H4 (cell line): Measurements from ENCODE around the gene CERK. TPM values are rescaled to one million over a fixed set of nuclear protein-coding genes. Genes with fewer than 3 reads are reported as not detected.
A peak's percentile ranks its signal among the peaks of the same experiment; 100 is the strongest.

Source experiments
- DNase-seq: peaks from one replicate; pipeline ENCODE4 v3.0.0-alpha.2; 2015; ENCODE audit warnings: low spot score
- total RNA-seq: library from RNA; depleted of rRNA; stranded (reverse); fragments of >200 nt; shearing (Covaris generic); gene quantifications from 2 replicates; pipeline ENCODE4 v1.2.3, GENCODE V29; 2014

The CERK gene
- total RNA-seq, 1 experiment from 2014 or later = 16.9 TPM

DNA sequence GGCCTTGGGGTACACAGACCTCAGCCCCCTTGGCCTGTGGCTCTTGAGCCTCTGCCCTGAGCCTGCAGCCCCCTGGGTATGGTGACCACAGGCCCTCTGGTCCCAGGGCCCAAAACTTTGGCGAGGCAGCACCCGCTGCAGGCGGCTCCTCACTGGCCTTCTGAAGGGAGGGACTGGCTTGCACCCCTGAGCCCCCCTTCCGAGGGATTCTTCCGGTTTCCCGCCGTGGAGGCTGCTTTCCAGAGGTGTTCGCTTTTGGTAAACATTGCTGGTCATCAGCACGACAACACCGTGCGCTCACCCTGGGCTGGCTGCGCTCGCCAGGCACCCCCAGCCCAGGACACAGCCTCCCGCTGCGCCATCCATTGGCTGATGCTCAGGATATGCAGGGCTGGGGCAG, 75.8 kb downstream of the CERK start:
- DNase-seq = no peak

- DNase-seq = peak; percentile 43
These were observed 76.7 kb downstream of the CERK start for GRCh38 chr22:46661221-46661851.

DNA sequence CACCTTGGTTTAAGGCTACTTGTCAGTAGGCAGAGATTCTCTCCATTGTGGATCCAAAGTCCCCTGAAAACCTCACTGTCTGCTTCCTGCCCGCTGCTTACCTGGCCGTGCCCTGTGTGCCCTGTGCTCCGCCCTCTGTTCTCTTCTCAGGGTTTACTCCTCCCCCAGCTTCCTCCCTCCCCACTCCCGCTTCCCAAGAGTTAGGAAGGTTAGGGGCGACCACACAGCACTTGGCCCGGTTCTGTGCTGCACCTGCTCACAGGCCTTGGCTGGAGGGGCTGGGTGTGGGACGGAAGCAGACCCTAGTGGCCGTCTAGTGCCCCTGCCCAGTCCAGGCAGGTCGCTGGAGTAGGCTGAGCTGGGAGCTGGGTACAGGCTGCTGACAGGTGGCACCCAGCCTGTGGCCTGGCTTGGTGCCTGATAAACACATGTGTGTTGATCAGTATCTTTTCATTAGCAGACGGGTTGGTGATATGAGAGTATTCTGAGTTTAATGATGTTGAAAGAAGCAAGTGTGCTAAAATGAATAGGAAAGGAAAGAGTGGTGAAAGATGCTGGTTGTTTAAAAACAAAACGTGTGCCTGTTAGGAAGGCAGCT, 77.3 kb downstream of the CERK start:
- no peak for DNase-seq

DNA sequence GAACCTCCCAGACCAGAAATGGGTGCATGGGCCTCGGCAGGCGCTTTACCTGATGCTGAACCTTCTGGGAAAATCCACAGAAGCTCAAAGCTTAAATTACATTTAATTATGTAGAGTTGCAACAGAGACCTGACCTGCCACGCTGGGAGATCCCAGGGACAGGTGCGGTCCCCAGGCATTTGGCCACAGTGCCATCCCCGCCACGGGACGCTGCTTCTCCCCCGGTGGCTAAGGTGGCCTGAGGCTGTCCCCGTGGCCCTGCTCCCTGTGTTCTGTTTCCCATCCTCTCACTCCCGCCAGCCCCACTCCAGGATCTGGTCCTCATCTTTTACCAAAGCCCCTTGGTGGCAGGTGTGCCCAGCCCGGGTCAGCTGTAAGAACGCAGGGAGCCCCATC, 78.3 kb downstream of the CERK start:
- no peak for DNase-seq

- DNase-seq = no peak
These were observed 78.8 kb downstream of the CERK start for GRCh38 chr22:46659059-46659790.

DNA sequence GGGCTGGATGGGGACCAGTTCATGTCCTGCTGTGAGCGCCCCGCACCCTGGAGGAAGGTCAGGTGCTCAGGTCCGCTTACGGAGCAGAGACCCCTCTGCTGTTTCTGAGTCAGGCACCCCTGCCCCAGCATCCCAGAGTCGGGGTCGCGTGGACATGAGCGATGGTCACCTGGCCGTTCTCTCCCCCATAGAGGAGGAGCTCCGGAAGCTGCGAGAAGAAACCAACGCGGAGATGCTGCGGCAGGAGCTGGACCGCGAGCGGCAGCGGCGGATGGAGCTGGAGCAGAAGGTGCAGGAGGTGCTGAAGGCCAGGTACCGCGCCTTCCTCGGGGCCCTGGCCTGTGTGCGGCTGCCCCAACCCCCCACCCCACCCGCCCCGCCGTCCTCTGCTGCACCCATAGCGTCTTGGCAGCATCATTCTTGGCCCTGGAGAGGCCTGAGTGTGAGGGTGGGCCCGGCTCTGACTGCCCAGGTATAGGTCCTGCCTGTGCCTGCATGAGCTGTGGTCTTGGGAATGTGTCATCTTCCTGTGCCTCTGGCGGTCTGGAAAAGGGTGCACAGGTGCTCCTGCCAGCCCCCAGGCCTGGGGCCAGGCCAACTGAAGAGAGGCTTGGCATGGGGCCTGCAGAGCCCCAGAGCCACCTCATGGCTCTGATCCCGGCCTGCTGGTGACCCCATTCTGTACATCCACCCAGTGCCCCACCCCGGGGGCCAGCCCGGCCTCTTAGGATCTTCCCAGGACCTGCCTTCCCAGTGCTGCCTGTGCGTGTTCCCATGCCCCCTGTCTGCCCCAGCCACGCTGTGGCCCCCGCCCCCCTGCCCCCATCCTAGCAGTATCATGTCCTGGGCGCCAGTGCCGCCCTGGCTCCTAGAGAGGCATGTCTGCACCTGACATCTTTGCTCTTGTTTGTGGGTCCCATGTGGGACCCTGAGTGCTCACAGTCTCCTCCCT, 79.8 kb downstream of the CERK start:
- no peak for DNase-seq

- no peak for DNase-seq
These were observed 80.4 kb downstream of the CERK start for GRCh38 chr22:46657655-46657953.

- no peak for DNase-seq
These were observed 81.0 kb downstream of the CERK start for GRCh38 chr22:46656856-46657654.

DNA sequence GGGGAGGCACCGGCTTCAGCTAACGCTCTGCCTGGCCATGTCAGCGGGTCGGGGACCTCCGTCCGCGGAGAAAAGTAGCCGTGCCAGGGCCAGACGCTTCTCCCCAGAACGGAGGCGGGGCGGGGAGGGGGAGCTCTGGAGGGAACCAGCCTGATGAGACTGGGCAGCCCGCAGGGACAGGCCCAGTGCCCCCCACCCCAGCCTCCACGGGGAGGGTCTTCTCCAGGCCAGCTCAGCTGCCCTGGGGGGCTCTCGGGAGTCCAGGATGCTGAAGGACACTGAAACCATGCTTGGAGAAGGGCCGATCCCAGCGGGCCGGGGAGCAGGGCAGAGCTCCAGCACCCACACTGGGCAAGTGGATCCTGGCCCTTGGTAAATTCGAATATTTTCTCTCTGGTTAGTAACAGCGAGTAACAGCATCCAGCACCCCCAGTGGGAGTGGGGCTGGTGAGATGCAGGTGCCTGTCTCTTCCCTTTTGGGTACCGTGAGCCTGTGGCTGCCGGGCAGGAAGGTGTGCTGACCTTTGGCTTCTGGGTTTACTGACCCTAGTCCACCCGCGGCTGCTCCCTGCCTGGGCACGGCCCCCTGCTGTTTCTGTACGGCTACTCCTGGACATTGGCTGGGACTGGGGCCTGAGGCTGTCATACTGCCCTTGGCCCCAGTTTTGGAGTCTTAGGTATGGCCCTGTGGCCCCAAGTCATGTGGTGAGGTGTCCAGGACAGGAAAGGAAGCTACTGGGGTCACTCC, 82.0 kb downstream of the CERK start:
- DNase-seq = no peak

DNA sequence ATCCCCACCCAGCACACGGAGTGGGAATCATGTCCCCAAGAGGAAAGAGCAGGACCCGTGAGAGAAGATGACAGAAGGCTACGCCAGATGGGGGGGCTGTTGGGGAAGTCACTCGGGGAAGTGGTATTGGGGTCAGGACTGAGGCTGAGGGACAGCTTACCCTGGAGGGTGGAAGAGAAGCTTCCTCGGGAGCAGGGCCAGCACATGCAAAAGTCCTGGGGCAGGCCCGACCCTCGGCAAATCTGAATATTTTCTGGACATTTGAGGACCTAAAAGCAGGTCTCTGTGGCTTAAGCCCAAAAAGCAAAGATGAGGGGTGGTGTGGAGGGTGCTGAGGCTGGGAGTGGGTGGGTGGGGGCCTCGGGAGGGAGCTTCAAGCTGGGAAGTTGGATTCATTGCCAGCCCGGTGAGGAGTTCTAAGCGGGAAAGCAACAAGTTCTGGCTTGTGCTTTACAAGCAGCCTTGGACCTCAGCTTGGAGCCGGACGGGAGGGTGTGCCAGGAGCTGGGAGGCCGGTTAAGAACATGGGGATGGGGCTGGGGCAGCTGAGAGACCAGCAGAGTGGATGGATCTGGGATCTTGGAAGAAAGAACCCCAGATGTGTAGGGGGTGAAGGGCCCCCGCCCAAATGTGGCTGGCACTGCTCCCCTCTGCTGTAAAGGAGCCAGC, 83.0 kb downstream of the CERK start:
- DNase-seq = no peak

- DNase-seq = no peak
These were observed 83.6 kb downstream of the CERK start for GRCh38 chr22:46654426-46654825.

GRCh38 chr22:46653596-46653995, 84.5 kb downstream of the CERK start:
- no peak for DNase-seq

- no peak for DNase-seq
These were observed 85.2 kb downstream of the CERK start for GRCh38 chr22:46652847-46653331.

GRCh38 chr22:46652081-46652846, 85.8 kb downstream of the CERK start:
- no peak for DNase-seq

- DNase-seq = no peak
These were observed 86.7 kb downstream of the CERK start for GRCh38 chr22:46651316-46651715.

DNA sequence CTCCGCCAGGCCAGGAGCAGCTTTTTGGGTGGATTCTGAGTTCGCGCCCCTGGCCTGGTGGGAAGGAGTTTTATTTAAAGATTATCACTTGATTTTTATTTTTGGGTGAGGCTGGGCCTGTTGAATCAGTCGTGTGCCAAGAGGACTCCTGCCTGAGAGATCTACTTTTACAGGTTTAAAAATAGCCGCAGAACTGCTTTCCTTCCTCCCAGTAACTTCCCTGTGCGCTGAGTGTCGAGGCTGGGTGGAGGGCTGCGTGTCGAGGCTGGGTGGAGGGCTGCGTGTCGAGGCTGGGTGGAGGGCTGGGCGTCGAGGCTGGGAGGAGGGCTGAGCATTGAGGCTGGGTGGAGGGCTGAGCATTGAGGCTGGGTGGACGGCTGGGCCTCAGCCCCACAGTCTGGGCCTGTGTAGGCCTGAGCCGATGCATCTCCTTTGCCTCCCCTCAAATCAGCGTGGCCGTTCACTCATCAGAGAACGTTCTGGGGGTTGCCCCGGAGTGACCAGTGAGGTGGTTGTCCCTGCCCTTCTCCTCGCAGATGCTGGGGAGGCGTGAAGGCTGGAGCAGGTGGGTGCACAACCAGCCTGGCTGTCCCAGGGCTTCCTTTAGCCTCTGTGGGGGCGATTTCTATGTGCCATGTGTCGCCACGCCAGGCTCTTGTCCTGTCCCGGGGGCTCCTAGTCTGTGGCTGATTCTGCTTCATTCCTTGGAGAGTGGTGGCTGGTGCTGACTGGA, 87.8 kb downstream of the CERK start:
- no peak for DNase-seq

- DNase-seq = no peak
These were observed 88.6 kb downstream of the CERK start for GRCh38 chr22:46649141-46650077.
